Measurements from ENCODE around the gene SDHC. TPM values are rescaled to one million over a fixed set of nuclear protein-coding genes. Genes with fewer than 3 reads are reported as not detected.
A peak's percentile ranks its signal among the peaks of the same experiment; 100 is the strongest.

SDHC gene
- total and polyA plus RNA-seq, 2 of the 13 experiments (the other 11 are each of a cell fraction or from before 2014, with no cell fraction given), result 27.1 to 229 TPM

DNA sequence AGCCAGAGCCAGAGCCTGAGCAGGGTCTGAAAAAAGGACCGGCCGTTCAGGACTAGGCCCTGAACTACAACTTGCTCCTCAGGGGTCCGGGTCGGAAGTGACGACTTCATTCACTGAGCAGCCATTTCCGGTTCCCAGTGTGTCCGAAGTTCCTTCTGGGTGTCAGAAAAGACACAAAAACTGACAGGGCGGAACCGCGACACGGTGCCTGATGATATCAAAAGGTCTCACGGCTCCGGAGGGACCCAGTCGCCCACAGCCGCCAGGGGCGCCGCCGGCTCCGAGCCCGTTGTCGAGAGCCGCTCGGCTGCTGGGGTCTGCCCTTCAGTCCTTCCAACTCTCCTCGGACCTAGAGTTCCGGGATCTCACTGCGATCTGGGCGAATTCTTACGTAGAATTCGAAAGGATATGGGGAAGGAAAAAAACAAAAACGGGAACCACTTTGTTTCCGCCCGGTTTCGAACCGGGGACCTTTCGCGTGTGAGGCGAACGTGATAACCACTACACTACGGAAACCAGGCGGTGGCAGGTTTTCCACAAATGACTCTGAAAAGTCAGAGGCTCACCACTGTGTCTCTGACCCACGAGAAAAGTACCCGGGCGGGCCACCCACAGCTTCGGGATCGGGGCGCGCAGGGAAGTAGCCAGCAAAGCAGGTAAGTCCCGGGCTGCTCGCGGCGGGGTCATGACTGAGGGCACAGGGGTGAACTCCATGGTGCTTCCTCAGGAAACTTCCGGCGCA is 85.2 kb downstream of the SDHC start (continued):
- TF ChIP-seq, protein P1, sequence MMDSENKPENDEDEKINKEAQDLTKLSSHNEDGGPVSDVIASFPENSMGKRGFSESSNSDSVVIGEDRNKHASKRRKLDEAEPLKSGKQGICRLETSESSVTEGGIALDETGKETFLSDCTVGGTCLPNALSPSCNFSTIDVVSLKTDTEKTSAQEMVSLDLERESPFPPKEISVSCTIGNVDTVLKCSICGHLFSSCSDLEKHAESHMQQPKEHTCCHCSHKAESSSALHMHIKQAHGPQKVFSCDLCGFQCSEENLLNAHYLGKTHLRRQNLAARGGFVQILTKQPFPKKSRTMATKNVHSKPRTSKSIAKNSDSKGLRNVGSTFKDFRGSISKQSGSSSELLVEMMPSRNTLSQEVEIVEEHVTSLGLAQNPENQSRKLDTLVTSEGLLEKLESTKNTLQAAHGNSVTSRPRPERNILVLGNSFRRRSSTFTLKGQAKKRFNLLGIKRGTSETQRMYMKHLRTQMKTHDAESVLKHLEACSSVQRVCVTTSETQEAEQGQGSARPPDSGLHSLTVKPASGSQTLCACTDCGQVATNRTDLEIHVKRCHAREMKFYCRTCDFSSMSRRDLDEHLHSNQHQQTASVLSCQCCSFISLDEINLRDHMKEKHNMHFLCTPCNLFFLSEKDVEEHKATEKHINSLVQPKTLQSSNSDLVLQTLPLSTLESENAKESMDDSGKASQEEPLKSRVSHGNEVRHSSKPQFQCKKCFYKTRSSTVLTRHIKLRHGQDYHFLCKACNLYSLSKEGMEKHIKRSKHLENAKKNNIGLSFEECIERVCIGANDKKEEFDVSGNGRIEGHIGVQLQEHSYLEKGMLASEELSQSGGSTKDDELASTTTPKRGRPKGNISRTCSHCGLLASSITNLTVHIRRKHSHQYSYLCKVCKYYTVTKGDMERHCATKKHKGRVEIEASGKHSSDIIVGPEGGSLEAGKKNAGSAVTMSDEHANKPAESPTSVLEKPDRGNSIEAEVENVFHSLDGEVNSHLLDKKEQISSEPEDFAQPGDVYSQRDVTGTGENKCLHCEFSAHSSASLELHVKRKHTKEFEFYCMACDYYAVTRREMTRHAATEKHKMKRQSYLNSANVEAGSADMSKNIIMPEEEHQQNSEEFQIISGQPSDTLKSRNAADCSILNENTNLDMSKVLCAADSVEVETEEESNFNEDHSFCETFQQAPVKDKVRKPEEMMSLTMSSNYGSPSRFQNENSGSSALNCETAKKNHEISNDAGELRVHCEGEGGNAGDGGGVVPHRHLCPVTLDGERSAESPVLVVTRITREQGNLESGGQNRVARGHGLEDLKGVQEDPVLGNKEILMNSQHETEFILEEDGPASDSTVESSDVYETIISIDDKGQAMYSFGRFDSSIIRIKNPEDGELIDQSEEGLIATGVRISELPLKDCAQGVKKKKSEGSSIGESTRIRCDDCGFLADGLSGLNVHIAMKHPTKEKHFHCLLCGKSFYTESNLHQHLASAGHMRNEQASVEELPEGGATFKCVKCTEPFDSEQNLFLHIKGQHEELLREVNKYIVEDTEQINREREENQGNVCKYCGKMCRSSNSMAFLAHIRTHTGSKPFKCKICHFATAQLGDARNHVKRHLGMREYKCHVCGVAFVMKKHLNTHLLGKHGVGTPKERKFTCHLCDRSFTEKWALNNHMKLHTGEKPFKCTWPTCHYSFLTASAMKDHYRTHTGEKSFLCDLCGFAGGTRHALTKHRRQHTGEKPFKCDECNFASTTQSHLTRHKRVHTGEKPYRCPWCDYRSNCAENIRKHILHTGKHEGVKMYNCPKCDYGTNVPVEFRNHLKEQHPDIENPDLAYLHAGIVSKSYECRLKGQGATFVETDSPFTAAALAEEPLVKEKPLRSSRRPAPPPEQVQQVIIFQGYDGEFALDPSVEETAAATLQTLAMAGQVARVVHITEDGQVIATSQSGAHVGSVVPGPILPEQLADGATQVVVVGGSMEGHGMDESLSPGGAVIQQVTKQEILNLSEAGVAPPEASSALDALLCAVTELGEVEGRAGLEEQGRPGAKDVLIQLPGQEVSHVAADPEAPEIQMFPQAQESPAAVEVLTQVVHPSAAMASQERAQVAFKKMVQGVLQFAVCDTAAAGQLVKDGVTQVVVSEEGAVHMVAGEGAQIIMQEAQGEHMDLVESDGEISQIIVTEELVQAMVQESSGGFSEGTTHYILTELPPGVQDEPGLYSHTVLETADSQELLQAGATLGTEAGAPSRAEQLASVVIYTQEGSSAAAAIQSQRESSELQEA (CRISPR knock-in tag; IDR thresholded peaks at IDR 0.05; ENCODE audit: not compliant biosample characterization), result no peak
- peak; percentile 82 for TF ChIP-seq ELF4 (CRISPR knock-in tag; IDR thresholded peaks at IDR 0.05; ENCODE audit: borderline replicate concordance)
- TF ChIP-seq JARID2 (CRISPR knock-in tag; IDR thresholded peaks at IDR 0.05; ENCODE audit: insufficient replicate concordance), result peak; percentile 24
- no peak for TF ChIP-seq ONECUT2 (CRISPR knock-in tag; IDR thresholded peaks at IDR 0.05)
- TF ChIP-seq ZNF24 (IDR thresholded peaks at IDR 0.05), result peak; percentile 99
- peak; percentile 72; the same call in 1 of the 2 replicates for TF ChIP-seq ARNT2 (CRISPR knock-in tag; IDR thresholded peaks at IDR 0.05; ENCODE audit: low read depth)
- TF ChIP-seq KMT2A (CRISPR knock-in tag; IDR thresholded peaks at IDR 0.05), result peak; percentile 45
- TF ChIP-seq, protein P2, sequence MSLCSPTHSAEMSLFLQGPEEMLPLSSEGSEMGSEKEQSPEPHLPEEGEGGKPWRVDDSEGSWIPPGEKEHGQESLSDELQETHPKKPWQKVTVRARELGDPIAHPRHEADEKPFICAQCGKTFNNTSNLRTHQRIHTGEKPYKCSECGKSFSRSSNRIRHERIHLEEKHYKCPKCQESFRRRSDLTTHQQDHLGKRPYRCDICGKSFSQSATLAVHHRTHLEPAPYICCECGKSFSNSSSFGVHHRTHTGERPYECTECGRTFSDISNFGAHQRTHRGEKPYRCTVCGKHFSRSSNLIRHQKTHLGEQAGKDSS (CRISPR knock-in tag; IDR thresholded peaks at IDR 0.05; ENCODE audit: borderline replicate concordance, low read depth), result 0 out of 2 replicates have a peak, but pooled peaks have one; percentile 20
- peak; percentile 57; the same call in 1 of the 2 replicates for TF ChIP-seq ZFP1 (CRISPR knock-in tag; IDR thresholded peaks at IDR 0.05)
- TF ChIP-seq SMAD3 (CRISPR knock-in tag; IDR thresholded peaks at IDR 0.05), result peak; percentile 50
- TF ChIP-seq SP1 (IDR thresholded peaks at IDR 0.05), result no peak
- 0 out of 2 replicates have a peak, but pooled peaks have one; percentile 26 for TF ChIP-seq SP1 (CRISPR knock-in tag; IDR thresholded peaks at IDR 0.05)
- TF ChIP-seq ZNF83 (CRISPR knock-in tag; IDR thresholded peaks at IDR 0.05; ENCODE audit: borderline replicate concordance), result no peak
- peak; percentile 57; the same call in 1 of the 2 replicates for TF ChIP-seq ZMYM2 (CRISPR knock-in tag; IDR thresholded peaks at IDR 0.05)
- TF ChIP-seq ZNF367 (CRISPR knock-in tag; IDR thresholded peaks at IDR 0.05; ENCODE audit: borderline replicate concordance), result no peak
- TF ChIP-seq, protein P3, sequence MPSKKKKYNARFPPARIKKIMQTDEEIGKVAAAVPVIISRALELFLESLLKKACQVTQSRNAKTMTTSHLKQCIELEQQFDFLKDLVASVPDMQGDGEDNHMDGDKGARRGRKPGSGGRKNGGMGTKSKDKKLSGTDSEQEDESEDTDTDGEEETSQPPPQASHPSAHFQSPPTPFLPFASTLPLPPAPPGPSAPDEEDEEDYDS (CRISPR knock-in tag; IDR thresholded peaks at IDR 0.05), result peak; percentile 69
- no peak for TF ChIP-seq RFX3 (CRISPR knock-in tag; IDR thresholded peaks at IDR 0.05)
- TF ChIP-seq YEATS2 (CRISPR knock-in tag; IDR thresholded peaks at IDR 0.05; ENCODE audit: borderline replicate concordance), result peak; percentile 70
- TF ChIP-seq GLI4 (CRISPR knock-in tag; IDR thresholded peaks at IDR 0.05; ENCODE audit: borderline replicate concordance), result no peak
- TF ChIP-seq ZFP41 (CRISPR knock-in tag; IDR thresholded peaks at IDR 0.05; ENCODE audit: borderline replicate concordance), result 0 out of 2 replicates have a peak, but pooled peaks have one; percentile 11
- TF ChIP-seq RXRB (CRISPR knock-in tag; IDR thresholded peaks at IDR 0.05; ENCODE audit: borderline replicate concordance), result peak; percentile 60
